ENCODE data around the gene SBSN.

DNA sequence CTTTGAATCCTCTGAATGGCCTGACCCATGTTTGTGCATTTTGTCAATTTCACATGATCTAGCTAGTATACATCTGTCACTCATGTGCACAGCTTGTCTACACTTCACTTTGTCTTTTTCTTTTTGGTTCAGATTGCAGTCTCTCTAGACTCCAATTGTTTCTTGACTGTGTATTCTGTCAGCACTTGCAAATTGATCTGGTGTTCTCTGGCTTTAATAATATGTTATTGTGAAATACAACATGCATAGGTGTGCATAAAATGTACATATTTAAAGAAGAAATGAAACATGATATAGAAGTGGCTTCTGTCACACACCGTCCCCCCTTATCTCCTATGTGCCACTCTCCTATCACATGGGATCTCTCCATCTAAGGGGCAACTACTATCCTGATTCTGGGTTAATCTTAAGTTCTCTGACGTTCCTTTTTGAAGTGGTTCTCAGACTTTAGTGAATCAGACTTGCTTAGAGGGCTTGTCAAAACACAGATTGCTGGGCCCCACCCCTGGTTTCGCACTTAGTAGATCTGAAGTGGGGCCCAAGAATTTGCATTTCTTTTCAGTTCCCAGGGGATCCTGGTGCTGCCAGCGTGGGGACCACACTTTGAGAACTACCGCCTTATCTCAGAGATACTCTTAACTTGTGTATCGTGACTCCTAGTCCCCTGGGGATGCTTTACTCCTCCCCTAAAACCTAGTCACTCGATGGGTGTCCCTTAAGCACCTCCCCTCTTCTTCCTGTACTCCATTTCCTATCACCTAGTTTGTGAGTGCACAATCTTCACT is 43.7 kb downstream of the SBSN start:
- TF ChIP-seq EP300 (IDR thresholded peaks at IDR 0.05; ENCODE audit: borderline replicate concordance) (no peak), YY1 (IDR thresholded peaks at IDR 0.05; ENCODE audit: low read depth) (no peak), RAD21 (IDR thresholded peaks at IDR 0.05; ENCODE audit: low read depth) (no peak), TAF1 (IDR thresholded peaks at IDR 0.05; ENCODE audit: low read depth) (no peak), TCF12 (IDR thresholded peaks at IDR 0.05; ENCODE audit: low read depth) (no peak), CREB1 (IDR thresholded peaks at IDR 0.05; ENCODE audit: low read depth) (no peak), TEAD4 (IDR thresholded peaks at IDR 0.05) (no peak), CEBPB (IDR thresholded peaks at IDR 0.05) (no peak), EGR1 (IDR thresholded peaks at IDR 0.05) (no peak)
- TF ChIP-seq, protein P1, sequence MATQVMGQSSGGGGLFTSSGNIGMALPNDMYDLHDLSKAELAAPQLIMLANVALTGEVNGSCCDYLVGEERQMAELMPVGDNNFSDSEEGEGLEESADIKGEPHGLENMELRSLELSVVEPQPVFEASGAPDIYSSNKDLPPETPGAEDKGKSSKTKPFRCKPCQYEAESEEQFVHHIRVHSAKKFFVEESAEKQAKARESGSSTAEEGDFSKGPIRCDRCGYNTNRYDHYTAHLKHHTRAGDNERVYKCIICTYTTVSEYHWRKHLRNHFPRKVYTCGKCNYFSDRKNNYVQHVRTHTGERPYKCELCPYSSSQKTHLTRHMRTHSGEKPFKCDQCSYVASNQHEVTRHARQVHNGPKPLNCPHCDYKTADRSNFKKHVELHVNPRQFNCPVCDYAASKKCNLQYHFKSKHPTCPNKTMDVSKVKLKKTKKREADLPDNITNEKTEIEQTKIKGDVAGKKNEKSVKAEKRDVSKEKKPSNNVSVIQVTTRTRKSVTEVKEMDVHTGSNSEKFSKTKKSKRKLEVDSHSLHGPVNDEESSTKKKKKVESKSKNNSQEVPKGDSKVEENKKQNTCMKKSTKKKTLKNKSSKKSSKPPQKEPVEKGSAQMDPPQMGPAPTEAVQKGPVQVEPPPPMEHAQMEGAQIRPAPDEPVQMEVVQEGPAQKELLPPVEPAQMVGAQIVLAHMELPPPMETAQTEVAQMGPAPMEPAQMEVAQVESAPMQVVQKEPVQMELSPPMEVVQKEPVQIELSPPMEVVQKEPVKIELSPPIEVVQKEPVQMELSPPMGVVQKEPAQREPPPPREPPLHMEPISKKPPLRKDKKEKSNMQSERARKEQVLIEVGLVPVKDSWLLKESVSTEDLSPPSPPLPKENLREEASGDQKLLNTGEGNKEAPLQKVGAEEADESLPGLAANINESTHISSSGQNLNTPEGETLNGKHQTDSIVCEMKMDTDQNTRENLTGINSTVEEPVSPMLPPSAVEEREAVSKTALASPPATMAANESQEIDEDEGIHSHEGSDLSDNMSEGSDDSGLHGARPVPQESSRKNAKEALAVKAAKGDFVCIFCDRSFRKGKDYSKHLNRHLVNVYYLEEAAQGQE (IDR thresholded peaks at IDR 0.05; ENCODE audit: low read depth), result no peak
